ENCODE results near the gene NBEA. TPM values are rescaled to one million over a fixed set of nuclear protein-coding genes. Genes with fewer than 3 reads are reported as not detected.
"Not testable (repeated sequence)": the region's sequence is repeated elsewhere in the genome, so short reads cannot be mapped to it uniquely, and the experiment has no call there.

NBEA gene
- total RNA-seq, 4 donors from 2014 or later: 1.4 to 14.9 (median 4.1) TPM

- H3K4me3 ChIP-seq: no peak overlapping the region
- no peaks in the 10 kb centered on the region for H3K36me3 ChIP-seq
- H3K27ac ChIP-seq: no peak overlapping the region
- no peaks in the 10 kb centered on the region for H3K27me3 ChIP-seq
- H3K9me3 ChIP-seq: no peaks in the 10 kb centered on the region
- TF ChIP-seq, protein P1, sequence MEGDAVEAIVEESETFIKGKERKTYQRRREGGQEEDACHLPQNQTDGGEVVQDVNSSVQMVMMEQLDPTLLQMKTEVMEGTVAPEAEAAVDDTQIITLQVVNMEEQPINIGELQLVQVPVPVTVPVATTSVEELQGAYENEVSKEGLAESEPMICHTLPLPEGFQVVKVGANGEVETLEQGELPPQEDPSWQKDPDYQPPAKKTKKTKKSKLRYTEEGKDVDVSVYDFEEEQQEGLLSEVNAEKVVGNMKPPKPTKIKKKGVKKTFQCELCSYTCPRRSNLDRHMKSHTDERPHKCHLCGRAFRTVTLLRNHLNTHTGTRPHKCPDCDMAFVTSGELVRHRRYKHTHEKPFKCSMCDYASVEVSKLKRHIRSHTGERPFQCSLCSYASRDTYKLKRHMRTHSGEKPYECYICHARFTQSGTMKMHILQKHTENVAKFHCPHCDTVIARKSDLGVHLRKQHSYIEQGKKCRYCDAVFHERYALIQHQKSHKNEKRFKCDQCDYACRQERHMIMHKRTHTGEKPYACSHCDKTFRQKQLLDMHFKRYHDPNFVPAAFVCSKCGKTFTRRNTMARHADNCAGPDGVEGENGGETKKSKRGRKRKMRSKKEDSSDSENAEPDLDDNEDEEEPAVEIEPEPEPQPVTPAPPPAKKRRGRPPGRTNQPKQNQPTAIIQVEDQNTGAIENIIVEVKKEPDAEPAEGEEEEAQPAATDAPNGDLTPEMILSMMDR (IDR thresholded peaks at IDR 0.05): no peak
- no peak for TF ChIP-seq POLR2A (IDR thresholded peaks at IDR 0.05)
- DNase-seq: no peak
- H3K4me1 ChIP-seq: no peaks in the 10 kb centered on the region
Measured at GRCh38 chr13:35025314-35025713, 83.2 kb downstream of the NBEA start.

DNA sequence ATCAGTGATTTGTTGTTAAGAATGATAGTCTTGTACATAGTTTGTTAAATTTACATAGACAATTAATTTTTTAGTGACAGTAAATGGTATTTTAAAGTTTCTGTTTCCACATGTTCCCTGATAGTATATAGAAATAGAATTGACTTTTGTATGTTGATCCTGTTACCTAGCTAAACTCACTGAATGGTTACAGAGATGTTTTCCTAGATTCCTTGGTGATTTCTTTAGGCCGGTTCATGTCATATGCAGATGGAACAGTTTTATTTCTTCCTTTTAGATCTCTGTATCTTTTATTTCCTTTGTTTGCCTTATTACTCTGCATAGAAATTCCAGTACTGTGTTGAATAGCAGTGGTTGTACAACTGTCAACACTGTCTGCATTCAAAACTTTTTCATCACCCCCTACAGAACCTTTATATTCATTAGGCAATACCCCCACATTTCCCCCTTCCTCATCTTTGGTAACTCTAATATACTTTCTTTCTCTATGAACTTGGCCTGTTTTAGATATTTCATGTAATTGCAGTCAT is 86.3 kb downstream of the NBEA start:
- Histone ChIP-seq H3K36me3 (no peaks in the 10 kb centered on the region), H3K4me3 (no peak overlapping the region), H3K4me1 (no peaks in the 10 kb centered on the region), H3K27ac (no peak overlapping the region), H3K9me3 (peaks cover 0 to 12% (median 0%) of the 10 kb centered on the region in 4 donors), H3K27me3 (no peaks in the 10 kb centered on the region)
- TF ChIP-seq, protein P1 (IDR thresholded peaks at IDR 0.05): no peak
- no peak for TF ChIP-seq POLR2A (IDR thresholded peaks at IDR 0.05)
- DNase-seq: no peak

DNA sequence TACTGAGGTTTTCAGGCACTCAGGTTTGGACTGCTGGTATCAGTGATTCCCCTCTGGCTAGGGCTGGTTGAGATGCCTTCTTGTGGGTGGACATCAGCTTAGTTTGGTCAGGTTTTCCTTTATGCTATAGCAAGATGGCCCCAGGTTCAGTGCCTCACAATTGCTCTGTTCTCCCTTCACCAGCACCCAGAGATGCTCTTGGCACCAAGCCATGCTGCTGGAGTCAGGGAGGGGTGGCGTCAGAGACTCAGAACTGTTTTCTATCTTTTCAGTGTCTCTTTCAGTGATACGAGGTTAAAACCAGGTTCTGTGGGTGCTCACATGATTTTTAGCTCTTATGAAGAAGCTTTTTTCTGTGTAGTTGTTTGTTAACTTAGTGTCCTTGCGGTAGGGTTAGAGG is 96.9 kb downstream of the NBEA start:
- DNase-seq: peak in 1 of 3 donors; percentile 9
- no peaks in the 10 kb centered on the region for H3K27me3 ChIP-seq
- H3K4me1 ChIP-seq: no peaks in the 10 kb centered on the region
- H3K4me3 ChIP-seq: no peak overlapping the region
- H3K27ac ChIP-seq: no peak overlapping the region
- no peaks in the 10 kb centered on the region for H3K9me3 ChIP-seq
- no peaks in the 10 kb centered on the region for H3K36me3 ChIP-seq
- TF ChIP-seq POLR2A (IDR thresholded peaks at IDR 0.05): no peak
- TF ChIP-seq, protein P1 (IDR thresholded peaks at IDR 0.05): no peak

GRCh38 chr13:35046587-35046986 is 104.5 kb downstream of the NBEA start:
- DNase-seq: no peak
- Histone ChIP-seq H3K27me3 (no peaks in the 10 kb centered on the region), H3K9me3 (no peaks in the 10 kb centered on the region), H3K36me3 (no peaks in the 10 kb centered on the region), H3K4me3 (no peak overlapping the region), H3K27ac (no peak overlapping the region), H3K4me1 (no peaks in the 10 kb centered on the region)
- TF ChIP-seq POLR2A (IDR thresholded peaks at IDR 0.05): no peak
- TF ChIP-seq, protein P1 (IDR thresholded peaks at IDR 0.05): no peak

GRCh38 chr13:35055705-35056104 is 113.6 kb downstream of the NBEA start:
- Histone ChIP-seq H3K9me3 (no peaks in the 10 kb centered on the region), H3K36me3 (no peaks in the 10 kb centered on the region), H3K27me3 (no peaks in the 10 kb centered on the region), H3K27ac (no peak overlapping the region), H3K4me3 (no peak overlapping the region), H3K4me1 (no peaks in the 10 kb centered on the region)
- TF ChIP-seq, protein P1 (IDR thresholded peaks at IDR 0.05): no peak
- no peak for TF ChIP-seq POLR2A (IDR thresholded peaks at IDR 0.05)
- no peak for DNase-seq

- Histone ChIP-seq H3K4me3 (no peak overlapping the region), H3K4me1 (no peaks in the 10 kb centered on the region), H3K27ac (no peak overlapping the region), H3K27me3 (no peaks in the 10 kb centered on the region), H3K9me3 (no peaks in the 10 kb centered on the region), H3K36me3 (no peaks in the 10 kb centered on the region)
- TF ChIP-seq POLR2A (IDR thresholded peaks at IDR 0.05): no peak
- TF ChIP-seq, protein P1 (IDR thresholded peaks at IDR 0.05): no peak
- no peak for DNase-seq
Measured at GRCh38 chr13:35057858-35058257, 115.8 kb downstream of the NBEA start.

DNA sequence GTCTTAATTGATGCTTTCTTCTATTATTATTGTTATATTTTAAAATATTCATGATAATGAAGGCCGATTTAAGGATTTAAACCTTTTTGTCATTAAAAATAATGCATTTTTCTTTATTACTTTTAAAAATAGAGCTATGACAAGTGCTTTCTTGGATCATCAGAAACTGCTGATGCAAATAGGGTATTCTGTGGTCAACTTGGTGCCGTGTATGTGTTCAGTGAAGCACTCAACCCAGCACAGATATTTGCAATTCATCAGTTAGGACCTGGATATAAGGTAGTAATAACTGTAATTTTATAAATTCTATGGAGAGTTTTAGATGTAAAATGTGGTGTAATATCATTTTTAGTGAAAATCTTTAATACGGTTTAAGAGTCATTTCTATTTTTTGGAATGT is 116.5 kb downstream of the NBEA start:
- H3K4me3 ChIP-seq, H3K27ac ChIP-seq, H3K36me3 ChIP-seq, H3K9me3 ChIP-seq, DNase-seq, H3K27me3 ChIP-seq, H3K4me1 ChIP-seq: not testable (repeated sequence)
